Measurements from ENCODE around the gene ZBTB33.

DNA sequence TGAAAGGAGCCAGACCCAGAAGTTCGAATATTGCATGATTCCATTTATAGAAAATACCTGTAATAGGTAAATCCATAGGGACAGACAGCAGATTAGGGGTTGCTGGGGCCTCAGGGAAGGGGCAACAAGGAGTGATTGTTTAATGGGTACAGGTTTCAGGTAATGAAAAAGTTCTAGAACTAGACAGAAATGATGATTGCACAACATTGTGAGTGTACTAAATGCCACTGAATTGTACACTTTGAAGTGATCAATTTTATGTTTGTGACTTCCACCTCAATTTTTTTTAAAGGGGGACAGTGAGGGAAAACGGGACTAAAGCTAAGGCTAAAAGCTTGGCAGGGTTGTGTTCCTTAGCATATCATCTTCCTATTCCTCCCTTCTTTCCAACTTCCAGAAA, 23.5 kb downstream of the ZBTB33 start:
- TF ChIP-seq CTCF (IDR thresholded peaks at IDR 0.05) = no peak
- TF ChIP-seq RNF2 (IDR thresholded peaks at IDR 0.05; ENCODE audit: borderline replicate concordance, low read depth) = no peak
- TF ChIP-seq ZNF302 (CRISPR knock-in tag; IDR thresholded peaks at IDR 0.05) = no peak
- no peak for TF ChIP-seq EP300 (IDR thresholded peaks at IDR 0.05)
- TF ChIP-seq MYC (IDR thresholded peaks at IDR 0.05; ENCODE audit: borderline replicate concordance, low read length) = no peak
- TF ChIP-seq, protein P1, sequence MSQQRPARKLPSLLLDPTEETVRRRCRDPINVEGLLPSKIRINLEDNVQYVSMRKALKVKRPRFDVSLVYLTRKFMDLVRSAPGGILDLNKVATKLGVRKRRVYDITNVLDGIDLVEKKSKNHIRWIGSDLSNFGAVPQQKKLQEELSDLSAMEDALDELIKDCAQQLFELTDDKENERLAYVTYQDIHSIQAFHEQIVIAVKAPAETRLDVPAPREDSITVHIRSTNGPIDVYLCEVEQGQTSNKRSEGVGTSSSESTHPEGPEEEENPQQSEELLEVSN (IDR thresholded peaks at IDR 0.05; ENCODE audit: borderline replicate concordance, low read depth) = no peak

All from A549 (cell line).